IMR-90 (cell line): ENCODE measurements around the gene NFYC. TPM values are rescaled to one million over a fixed set of nuclear protein-coding genes. Genes with fewer than 3 reads are reported as not detected.

Source experiments
- ATAC-seq: fragments of 200-7000 bp; cut with Tn5 transposase; 2 replicates; pipeline ENCODE4 v1.9.1; 2020; ENCODE audit warnings: low read depth, mild to moderate bottlenecking, moderate library complexity
- BruUV-seq: library from RNA; stranded (reverse); fragments of 400-500 nt; replicated peaks from 2 replicates; lab custom pipeline; 2021; lab: Mats Ljungman, UMichigan
- CTCF ChIA-PET: fragments of 300-600 bp; formaldehyde crosslinking; extraction: SDS; loops from one replicate; lab custom pipeline; 2021; ENCODE audit warnings: antibody characterized with exemption; lab: Yijun Ruan, JAX
- POLR2A ChIA-PET: fragments of 300-600 bp; sonication (Branson Sonifier 250); formaldehyde crosslinking; loops from one replicate; lab custom pipeline; 2022; ENCODE audit warnings: antibody characterized with exemption; ENCODE audit not compliant: unreplicated experiment; lab: Charles Lee
- DNase-seq: peaks from one replicate; pipeline ENCODE4 v3.0.0; 2013
- H2AFZ ChIP-seq: replicated peaks from 2 replicates; pipeline ENCODE3; 2013; ENCODE audit warnings: low read length, mild to moderate bottlenecking; ENCODE audit not compliant: poor library complexity
- H2AK5ac ChIP-seq: 2 replicates; pipeline ENCODE4 v1.6.1; 2013; ENCODE audit warnings: low read depth, low read length, inconsistent platforms
- H2AK9ac ChIP-seq: replicated peaks from 2 replicates; pipeline ENCODE3; 2013; ENCODE audit warnings: mild to moderate bottlenecking, low read depth, low read length, moderate library complexity; ENCODE audit not compliant: poor library complexity
- H2BK120ac ChIP-seq: 2 replicates; pipeline ENCODE4 v1.6.1; 2013; ENCODE audit warnings: low read depth, low read length, inconsistent platforms
- H2BK15ac ChIP-seq: 3 replicates; pipeline ENCODE4 v1.6.1; 2013; ENCODE audit warnings: low read depth, low read length, inconsistent platforms
- H2BK20ac ChIP-seq: 2 replicates; pipeline ENCODE4 v1.6.1; 2013; ENCODE audit warnings: low read depth, mild to moderate bottlenecking, inconsistent platforms, low read length, moderate library complexity
- H2BK5ac ChIP-seq: 2 replicates; pipeline ENCODE4 v1.6.1; 2013; ENCODE audit warnings: mild to moderate bottlenecking, low read depth, low read length, inconsistent platforms; ENCODE audit not compliant: poor library complexity, severe bottlenecking
- H3K14ac ChIP-seq: replicated peaks from 2 replicates; pipeline ENCODE4 v1.6.1; 2013; ENCODE audit warnings: low read depth, low read length, inconsistent platforms
- H3K18ac ChIP-seq: 2 replicates; pipeline ENCODE4 v1.6.1; 2013; ENCODE audit warnings: low read depth, low read length, control low read depth
- H3K23ac ChIP-seq: 2 replicates; pipeline ENCODE4 v1.6.1; 2013; ENCODE audit warnings: low read depth, low read length, inconsistent platforms
- H3K27ac ChIP-seq: 2 replicates; pipeline ENCODE4 v1.5.1; 2013; ENCODE audit warnings: mild to moderate bottlenecking, control low read depth, low read length; ENCODE audit not compliant: insufficient read depth
- H3K27me3 ChIP-seq: 2 replicates; pipeline ENCODE4 v1.6.1; 2013; ENCODE audit warnings: low read length; ENCODE audit not compliant: control insufficient read depth, insufficient read depth
- H3K36me3 ChIP-seq: 2 replicates; pipeline ENCODE4 v1.6.1; 2013; ENCODE audit warnings: low read length, mixed read lengths; ENCODE audit not compliant: control insufficient read depth, insufficient read depth
- H3K4ac ChIP-seq: 2 replicates; pipeline ENCODE4 v1.6.1; 2013; ENCODE audit warnings: low read depth, low read length, inconsistent platforms
- H3K4me1 ChIP-seq: 2 replicates; pipeline ENCODE4 v1.6.1; 2013; ENCODE audit warnings: low read length, mixed read lengths; ENCODE audit not compliant: control insufficient read depth, insufficient read depth
- H3K4me2 ChIP-seq: 2 replicates; pipeline ENCODE4 v1.6.1; 2013; ENCODE audit warnings: low read depth, mild to moderate bottlenecking, control low read depth, low read length, moderate library complexity
- H3K4me3 ChIP-seq: 2 replicates; pipeline ENCODE4 v1.5.1; 2013; ENCODE audit warnings: low read depth, mild to moderate bottlenecking, control low read depth, low read length, moderate library complexity; ENCODE audit not compliant: insufficient read depth
- H3K56ac ChIP-seq: 2 replicates; pipeline ENCODE4 v1.6.1; 2013; ENCODE audit warnings: low read length, inconsistent platforms; ENCODE audit not compliant: insufficient read depth; ENCODE audit errors: extremely low read depth
- H3K79me1 ChIP-seq, 2 experiments: 2 replicates each; pipeline ENCODE4 v1.6.1; 2013; ENCODE audit warnings: low read length in 2 of 2, inconsistent platforms in 1 of 2, low read depth in 1 of 2
- H3K9ac ChIP-seq: 2 replicates; pipeline ENCODE4 v1.6.1; 2013; ENCODE audit warnings: low read depth, low read length, control low read depth
- H3K9me1 ChIP-seq: 2 replicates; pipeline ENCODE4 v1.6.1; 2013; ENCODE audit warnings: low read length, inconsistent platforms; ENCODE audit not compliant: insufficient read depth
- H3K9me3 ChIP-seq: 2 replicates; pipeline ENCODE4 v1.6.1; 2013; ENCODE audit warnings: low read length; ENCODE audit not compliant: control insufficient read depth, insufficient read depth
- H4K20me1 ChIP-seq: 2 replicates; pipeline ENCODE4 v1.6.1; 2013; ENCODE audit warnings: low read length, inconsistent platforms; ENCODE audit not compliant: insufficient read depth
- H4K5ac ChIP-seq: 2 replicates; pipeline ENCODE4 v1.6.1; 2013; ENCODE audit warnings: mild to moderate bottlenecking, low read depth, low read length, control low read depth
- H4K8ac ChIP-seq, 2 experiments: 2 replicates each; pipeline ENCODE4 v1.6.1; 2013; ENCODE audit warnings: low read depth in 2 of 2, low read length in 2 of 2, control low read depth in 1 of 2, inconsistent platforms in 1 of 2
- H4K91ac ChIP-seq: 2 replicates; pipeline ENCODE4 v1.6.1; 2013; ENCODE audit warnings: low read depth, low read length, inconsistent platforms; ENCODE audit not compliant: insufficient read depth
- CEBPB ChIP-seq: IDR thresholded peaks from 2 replicates; pipeline ENCODE4 v1.6.1; 2012; ENCODE audit warnings: low read depth, low read length, improper control_type of control experiment
- MAFK ChIP-seq: IDR thresholded peaks from 2 replicates; pipeline ENCODE4 v1.6.1; 2012; ENCODE audit warnings: low read depth, low read length, improper control_type of control experiment
- MAZ ChIP-seq: IDR thresholded peaks from 2 replicates; pipeline ENCODE4 v1.6.1; 2012; ENCODE audit warnings: low read depth, mild to moderate bottlenecking, low read length, improper control_type of control experiment, moderate library complexity, borderline replicate concordance
- NFE2L2 ChIP-seq: fragments of 150-350 bp; IDR thresholded peaks from 2 replicates; pipeline ENCODE4 v1.6.1; 2016; ENCODE audit warnings: low read depth, mild to moderate bottlenecking, low read length
- RFX5 ChIP-seq: IDR thresholded peaks from 2 replicates; pipeline ENCODE4 v1.8.0; 2012; ENCODE audit warnings: low read depth, mild to moderate bottlenecking, low read length, moderate library complexity
- SMC3 ChIP-seq: fragments of 150-350 bp; IDR thresholded peaks from 2 replicates; pipeline ENCODE4 v1.6.1; 2016; ENCODE audit warnings: low read depth, mild to moderate bottlenecking, antibody characterized with exemption, low read length, moderate library complexity
- WGBS, 2 experiments: methylation state at CpG; one replicate each; pipeline versions ENCODE4 v1.1.5 to v1.1.7; 2013; ENCODE audit warnings: missing lambda C conversion rate in 2 of 2; ENCODE audit not compliant: insufficient read length in 1 of 2; ENCODE audit errors: extremely low coverage in 2 of 2; 5-methylcytosine and 5-hydroxymethylcytosine counted together
- dilution Hi-C: fragments of 300-500 bp; cut with HindIII; formaldehyde crosslinking; loops from one replicate; pipeline ENCODE4 v1.14.3; 2018; ENCODE audit warnings: low sequenced_read_pairs; ENCODE audit not compliant: unreplicated experiment
- in situ Hi-C: fragments of 300-500 bp; cut with MboI; formaldehyde crosslinking; loops from 3 replicates; pipeline ENCODE4 v1.14.3; 2019; ENCODE audit warnings: low sequenced_read_pairs, inconsistent platforms, mixed read lengths
- intact Hi-C: fragments of 100-400 bp; cut with micrococcal nuclease; formaldehyde crosslinking; loops from 2 replicates; pipeline ENCODE4 v1.10.0; 2022
- polyA plus RNA-seq, 3 experiments: library from polyadenylated mRNA; depleted of rRNA; stranded (reverse); fragments of >200 nt; gene quantifications; 2 replicates each; pipeline ENCODE4 v1.2.3, GENCODE V29; 2012; ENCODE audit warnings: low replicate concordance in 1 of 3
- total RNA-seq: library from RNA; depleted of rRNA; stranded (reverse); fragments of >200 nt; gene quantifications from 2 replicates; pipeline ENCODE4 v1.2.3, GENCODE V29; 2012
- TF ChIP-seq, protein P1 (sequence below): fragments of 150-350 bp; IDR thresholded peaks from 2 replicates; pipeline ENCODE4 v1.6.1; 2016; ENCODE audit warnings: low read depth, mild to moderate bottlenecking, low read length, moderate library complexity, borderline replicate concordance
- TF ChIP-seq, protein P2 (sequence below): fragments of 150-350 bp; IDR thresholded peaks from 2 replicates; pipeline ENCODE4 v1.6.1; 2017; ENCODE audit warnings: mild to moderate bottlenecking, antibody characterized with exemption, low read length, low read depth

NFYC gene
- total and polyA plus RNA-seq, 2 of the 4 experiments (the other 2 are of a cell fraction), result 45.2 to 62.2 TPM

DNA sequence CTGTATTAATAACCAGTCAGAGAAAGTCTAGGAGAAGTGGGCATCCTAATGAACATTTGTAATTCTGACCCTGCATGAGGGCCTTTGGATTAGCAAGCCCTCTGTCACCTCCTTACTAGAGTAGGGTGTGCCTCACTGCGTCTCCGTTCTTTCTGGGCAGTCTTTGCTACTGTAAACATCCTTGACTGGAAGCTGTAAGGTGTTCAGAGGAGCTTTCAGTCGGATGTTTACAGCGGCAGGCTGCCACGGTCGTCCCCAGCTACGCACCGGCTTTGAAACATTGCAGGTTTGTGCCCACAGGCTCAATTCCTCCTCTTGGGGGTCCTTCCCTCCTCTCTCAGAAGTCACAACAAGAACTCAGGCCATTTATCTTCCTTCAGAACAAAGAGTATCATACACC, 62.7 kb downstream of the NFYC start:
- Histone ChIP-seq H3K9me1 (no peaks in the 10 kb centered on the region), H4K20me1 (no peaks in the 10 kb centered on the region), H2BK20ac (no peak overlapping the region), H3K14ac (no peak overlapping the region), H3K9ac (no peak overlapping the region), H2AK9ac (no peak overlapping the region), H4K5ac (no peak overlapping the region), H3K56ac (no peak overlapping the region), H3K18ac (no peak overlapping the region), H3K4me3 (no peak overlapping the region), H2AFZ (no peak overlapping the region), H4K8ac (no peak overlapping the region), H3K4me2 (no peak overlapping the region), H2BK5ac (no peak overlapping the region), H3K79me1 (no peaks in the 10 kb centered on the region; a peak in 1 of 4 replicates), H3K4me1 (peaks cover 1% of the 10 kb centered on the region; the same call in 1 of the 2 replicates), H2BK15ac (no peak overlapping the region), H3K9me3 (no peaks in the 10 kb centered on the region), H3K27ac (no peak overlapping the region), H3K36me3 (peaks cover 40% of the 10 kb centered on the region), H3K27me3 (no peaks in the 10 kb centered on the region), H3K23ac (no peak overlapping the region), H2BK120ac (no peak overlapping the region), H4K91ac (no peak overlapping the region), H2AK5ac (no peak overlapping the region), H3K4ac (no peak overlapping the region)
- WGBS, 2 experiments, result no CpG with 5 or more reads among the region's 8 CpGs
- intact Hi-C loops (no loop called here), in situ Hi-C loops (no loop called here), dilution Hi-C loops (no loop called here)
- ChIA-PET CTCF (no interaction called here), POLR2A (interaction anchor here (0.7 kb wide), 1 partner anchor 88 kb away, joined by 3 read pairs; no protein-coding TSS in a partner anchor)
- no peak for ATAC-seq
- TF ChIP-seq MAZ (no peak), NFE2L2 (no peak), MAFK (no peak), CEBPB (no peak), RFX5 (no peak), SMC3 (no peak)
- TF ChIP-seq, protein P1, sequence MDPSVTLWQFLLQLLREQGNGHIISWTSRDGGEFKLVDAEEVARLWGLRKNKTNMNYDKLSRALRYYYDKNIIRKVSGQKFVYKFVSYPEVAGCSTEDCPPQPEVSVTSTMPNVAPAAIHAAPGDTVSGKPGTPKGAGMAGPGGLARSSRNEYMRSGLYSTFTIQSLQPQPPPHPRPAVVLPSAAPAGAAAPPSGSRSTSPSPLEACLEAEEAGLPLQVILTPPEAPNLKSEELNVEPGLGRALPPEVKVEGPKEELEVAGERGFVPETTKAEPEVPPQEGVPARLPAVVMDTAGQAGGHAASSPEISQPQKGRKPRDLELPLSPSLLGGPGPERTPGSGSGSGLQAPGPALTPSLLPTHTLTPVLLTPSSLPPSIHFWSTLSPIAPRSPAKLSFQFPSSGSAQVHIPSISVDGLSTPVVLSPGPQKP, result no peak
- TF ChIP-seq, protein P2, sequence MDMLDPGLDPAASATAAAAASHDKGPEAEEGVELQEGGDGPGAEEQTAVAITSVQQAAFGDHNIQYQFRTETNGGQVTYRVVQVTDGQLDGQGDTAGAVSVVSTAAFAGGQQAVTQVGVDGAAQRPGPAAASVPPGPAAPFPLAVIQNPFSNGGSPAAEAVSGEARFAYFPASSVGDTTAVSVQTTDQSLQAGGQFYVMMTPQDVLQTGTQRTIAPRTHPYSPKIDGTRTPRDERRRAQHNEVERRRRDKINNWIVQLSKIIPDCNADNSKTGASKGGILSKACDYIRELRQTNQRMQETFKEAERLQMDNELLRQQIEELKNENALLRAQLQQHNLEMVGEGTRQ, result no peak
- BruUV-seq, result no TSS peak
- no peak for DNase-seq
